Sigmoid colon (tissue), 4 donors: ENCODE results near the gene ABHD16A.

Source experiments
- POLR2A ChIP-seq, 2 donors: fragments of 450-650 bp; IDR thresholded peaks; one replicate each; pipeline ENCODE4 v1.6.1; 2016; ENCODE audit warnings: antibody characterized with exemption in 2 of 2, mild to moderate bottlenecking in 2 of 2, moderate library complexity in 2 of 2
- POLR2AphosphoS5 ChIP-seq, 4 donors: sonication (generic); formaldehyde crosslinking; IDR thresholded peaks; one replicate each; pipeline ENCODE4 v1.6.1; 2017; ENCODE audit warnings: antibody characterized with exemption in 4 of 4
- TF ChIP-seq, protein P1 (sequence below), 4 experiments: fragments of 450-650 bp in 3 of 4; fragments of 200-600 bp in 1 of 4; IDR thresholded peaks; one replicate each; pipeline ENCODE4 v1.5.1; 2016 to 2019; ENCODE audit warnings: antibody characterized with exemption in 4 of 4, mild to moderate bottlenecking in 3 of 4, moderate library complexity in 2 of 4

DNA sequence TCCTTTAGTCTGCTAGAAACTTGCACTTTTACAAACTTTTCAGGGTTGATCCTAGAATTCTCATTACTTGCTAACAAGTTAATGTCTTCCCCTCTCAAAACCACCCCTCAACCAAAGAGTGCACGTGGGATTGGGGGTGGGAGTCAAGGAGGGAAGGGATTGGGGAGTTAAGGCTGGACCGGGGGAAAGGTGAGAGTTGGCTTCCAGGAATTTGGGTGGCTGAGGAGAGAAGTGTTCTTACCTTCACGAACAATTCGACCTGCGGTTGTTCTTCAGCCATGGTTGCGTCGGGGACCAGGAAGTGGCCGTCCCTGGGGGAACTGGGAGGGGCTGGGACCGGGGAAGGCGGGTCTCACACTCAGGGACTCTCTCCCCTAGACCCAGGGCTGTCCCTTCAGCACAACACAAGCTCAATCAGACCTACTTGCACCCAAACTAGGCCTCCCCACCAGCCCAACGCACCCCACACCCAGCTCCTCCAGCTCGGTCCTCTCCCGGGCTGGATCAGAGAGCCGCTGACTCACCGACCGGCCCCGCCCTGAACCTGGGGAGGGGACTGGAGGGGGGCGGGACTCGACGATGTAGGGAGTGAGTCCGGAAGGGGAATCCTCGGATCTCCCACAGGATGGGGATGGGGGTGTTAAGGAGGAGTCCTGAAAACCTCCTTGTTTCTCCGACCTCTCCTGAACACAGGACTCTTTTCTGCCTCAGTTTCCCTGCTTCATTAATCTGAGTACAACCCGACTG is 33.1 kb upstream of the ABHD16A start, which contains the start of gene CLIC1:
- TF ChIP-seq POLR2A (IDR thresholded peaks at IDR 0.05) = peak; percentile 88 to 97
- TF ChIP-seq POLR2AphosphoS5 (IDR thresholded peaks at IDR 0.05) = peak; percentile 97 to 98 (median 98)
- TF ChIP-seq, protein P1, sequence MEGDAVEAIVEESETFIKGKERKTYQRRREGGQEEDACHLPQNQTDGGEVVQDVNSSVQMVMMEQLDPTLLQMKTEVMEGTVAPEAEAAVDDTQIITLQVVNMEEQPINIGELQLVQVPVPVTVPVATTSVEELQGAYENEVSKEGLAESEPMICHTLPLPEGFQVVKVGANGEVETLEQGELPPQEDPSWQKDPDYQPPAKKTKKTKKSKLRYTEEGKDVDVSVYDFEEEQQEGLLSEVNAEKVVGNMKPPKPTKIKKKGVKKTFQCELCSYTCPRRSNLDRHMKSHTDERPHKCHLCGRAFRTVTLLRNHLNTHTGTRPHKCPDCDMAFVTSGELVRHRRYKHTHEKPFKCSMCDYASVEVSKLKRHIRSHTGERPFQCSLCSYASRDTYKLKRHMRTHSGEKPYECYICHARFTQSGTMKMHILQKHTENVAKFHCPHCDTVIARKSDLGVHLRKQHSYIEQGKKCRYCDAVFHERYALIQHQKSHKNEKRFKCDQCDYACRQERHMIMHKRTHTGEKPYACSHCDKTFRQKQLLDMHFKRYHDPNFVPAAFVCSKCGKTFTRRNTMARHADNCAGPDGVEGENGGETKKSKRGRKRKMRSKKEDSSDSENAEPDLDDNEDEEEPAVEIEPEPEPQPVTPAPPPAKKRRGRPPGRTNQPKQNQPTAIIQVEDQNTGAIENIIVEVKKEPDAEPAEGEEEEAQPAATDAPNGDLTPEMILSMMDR (IDR thresholded peaks at IDR 0.05) = no peak
